Measurements from ENCODE around the gene DNAAF1.

The DNAAF1 gene

GRCh38 chr16:84182104-84182503 lies 37.0 kb downstream of the DNAAF1 start:
- H3K4me3 ChIP-seq, result no peak overlapping the region
- H3K9ac ChIP-seq, result no peak overlapping the region
- no peaks in the 10 kb centered on the region for H3K27me3 ChIP-seq
- peaks cover 60% of the 10 kb centered on the region for H4K20me1 ChIP-seq
- no peak for TF ChIP-seq Cebpa-rat (IDR thresholded peaks at IDR 0.05)
- H3K36me3 ChIP-seq, result peaks cover 85% of the 10 kb centered on the region
- H3K4me2 ChIP-seq, result no peak overlapping the region
- no peak overlapping the region for H3K27ac ChIP-seq
- peaks cover 18% of the 10 kb centered on the region for H3K4me1 ChIP-seq
- H3K9me3 ChIP-seq, result no peaks in the 10 kb centered on the region

GRCh38 chr16:84182680-84183571 lies 37.8 kb downstream of the DNAAF1 start:
- Histone ChIP-seq H3K4me2 (no peak overlapping the region), H3K27ac (no peak overlapping the region), H3K4me1 (peaks cover 18% of the 10 kb centered on the region), H3K9me3 (no peaks in the 10 kb centered on the region), H3K27me3 (no peaks in the 10 kb centered on the region), H3K4me3 (no peak overlapping the region), H3K9ac (no peak overlapping the region), H3K36me3 (peaks cover 77% of the 10 kb centered on the region), H4K20me1 (peaks cover 53% of the 10 kb centered on the region)
- no peak for TF ChIP-seq Cebpa-rat (IDR thresholded peaks at IDR 0.05)

GRCh38 chr16:84183572-84183875 lies 38.4 kb downstream of the DNAAF1 start:
- Histone ChIP-seq H3K4me2 (no peak overlapping the region), H4K20me1 (peaks cover 47% of the 10 kb centered on the region), H3K4me1 (peaks cover 18% of the 10 kb centered on the region), H3K27me3 (no peaks in the 10 kb centered on the region), H3K9ac (no peak overlapping the region), H3K9me3 (no peaks in the 10 kb centered on the region), H3K27ac (no peak overlapping the region), H3K36me3 (peaks cover 71% of the 10 kb centered on the region), H3K4me3 (no peak overlapping the region)
- no peak for TF ChIP-seq Cebpa-rat (IDR thresholded peaks at IDR 0.05)

GRCh38 chr16:84183911-84184591 lies 38.9 kb downstream of the DNAAF1 start:
- Histone ChIP-seq H3K4me3 (no peak overlapping the region), H4K20me1 (peaks cover 47% of the 10 kb centered on the region), H3K9me3 (no peaks in the 10 kb centered on the region), H3K27me3 (no peaks in the 10 kb centered on the region), H3K4me1 (peaks cover 18% of the 10 kb centered on the region), H3K9ac (no peak overlapping the region), H3K4me2 (no peak overlapping the region), H3K36me3 (peaks cover 65% of the 10 kb centered on the region), H3K27ac (no peak overlapping the region)
- no peak for TF ChIP-seq Cebpa-rat (IDR thresholded peaks at IDR 0.05)

GRCh38 chr16:84184775-84185174 lies 39.7 kb downstream of the DNAAF1 start:
- Histone ChIP-seq H3K36me3 (peaks cover 58% of the 10 kb centered on the region), H3K27me3 (no peaks in the 10 kb centered on the region), H3K9ac (0 out of 2 replicates have a peak overlapping the region, but pooled peaks have one; percentile 6), H3K4me3 (no peak overlapping the region), H3K4me2 (no peak overlapping the region), H4K20me1 (peaks cover 47% of the 10 kb centered on the region), H3K4me1 (peaks cover 18% of the 10 kb centered on the region), H3K27ac (no peak overlapping the region), H3K9me3 (no peaks in the 10 kb centered on the region)
- TF ChIP-seq Cebpa-rat (IDR thresholded peaks at IDR 0.05), result no peak

GRCh38 chr16:84186685-84187437 lies 41.8 kb downstream of the DNAAF1 start, which contains the start of gene TAF1C:
Gene TAF1C (minus strand): TSS chr16:84187057. CDS start chr16:84184988, 2,069 bp downstream.
- H3K27ac ChIP-seq, result peak within 1 kb of the TSS; percentile 89
- peak within 1 kb of the TSS; percentile 96 for H3K9ac ChIP-seq
- H3K4me2 ChIP-seq, result peak within 1 kb of the TSS; percentile 96
- peaks cover 18% of the 10 kb centered on the region for H3K4me1 ChIP-seq
- H3K4me3 ChIP-seq, result peak within 1 kb of the TSS; percentile 99
- TF ChIP-seq Cebpa-rat (IDR thresholded peaks at IDR 0.05), result no peak
- H3K36me3 ChIP-seq, result peaks cover 37% of the 10 kb centered on the region
- peaks cover 42% of the 10 kb centered on the region for H4K20me1 ChIP-seq
- no peaks in the 10 kb centered on the region for H3K9me3 ChIP-seq
- H3K27me3 ChIP-seq, result no peaks in the 10 kb centered on the region

- H3K9me3 ChIP-seq, result no peaks in the 10 kb centered on the region
- H3K4me3 ChIP-seq, result no peak within 1 kb of the TSS
- no peak for TF ChIP-seq Cebpa-rat (IDR thresholded peaks at IDR 0.05)
- peaks cover 37% of the 10 kb centered on the region for H3K4me1 ChIP-seq
- H3K4me2 ChIP-seq, result no peak within 1 kb of the TSS
- H3K27ac ChIP-seq, result no peak within 1 kb of the TSS
- no peaks in the 10 kb centered on the region for H3K36me3 ChIP-seq
- no peak within 1 kb of the TSS for H3K9ac ChIP-seq
- no peaks in the 10 kb centered on the region for H3K27me3 ChIP-seq
- peaks cover 3% of the 10 kb centered on the region; the same call in 1 of the 2 replicates for H4K20me1 ChIP-seq
Measured at GRCh38 chr16:84190731-84191388, 45.8 kb downstream of the DNAAF1 start, which contains the start of gene ADAD2. Gene ADAD2 (plus strand): TSS chr16:84191157. CDS start chr16:84191231, 74 bp downstream.

- Histone ChIP-seq H3K36me3 (no peaks in the 10 kb centered on the region), H3K9me3 (no peaks in the 10 kb centered on the region), H4K20me1 (no peaks in the 10 kb centered on the region), H3K4me3 (no peak overlapping the region), H3K4me2 (no peak overlapping the region), H3K9ac (no peak overlapping the region), H3K4me1 (peaks cover 37% of the 10 kb centered on the region), H3K27me3 (no peaks in the 10 kb centered on the region), H3K27ac (no peak overlapping the region)
- TF ChIP-seq Cebpa-rat (IDR thresholded peaks at IDR 0.05), result no peak
Measured at GRCh38 chr16:84191466-84191865, 46.4 kb downstream of the DNAAF1 start.

- peaks cover 53% of the 10 kb centered on the region for H3K4me1 ChIP-seq
- no peak for TF ChIP-seq Cebpa-rat (IDR thresholded peaks at IDR 0.05)
- no peaks in the 10 kb centered on the region for H3K27me3 ChIP-seq
- H3K36me3 ChIP-seq, result no peaks in the 10 kb centered on the region
- no peaks in the 10 kb centered on the region for H3K9me3 ChIP-seq
- H3K9ac ChIP-seq, result 0 out of 2 replicates have a peak overlapping the region, but pooled peaks have one; percentile 55
- H3K27ac ChIP-seq, result peak overlapping the region; percentile 70
- H4K20me1 ChIP-seq, result no peaks in the 10 kb centered on the region
- H3K4me3 ChIP-seq, result no peak overlapping the region
- H3K4me2 ChIP-seq, result peak overlapping the region; percentile 95
Measured at GRCh38 chr16:84193480-84193879, 48.4 kb downstream of the DNAAF1 start.
